Measurements from ENCODE around the gene WTAP. TPM values are rescaled to one million over a fixed set of nuclear protein-coding genes. Genes with fewer than 3 reads are reported as not detected.

WTAP gene
- total and polyA plus RNA-seq, 2 of the 4 experiments (the other 2 are of a cell fraction), result 30.2 to 92.3 TPM

- Histone ChIP-seq H3K4ac (ENCODE audit: low read depth, low read length) (no peak overlapping the region), H3K36me3 (ENCODE audit: control insufficient read depth, insufficient read depth, low read length) (peaks cover 23% of the 10 kb centered on the region), H2BK120ac (ENCODE audit: low read depth, low read length) (no peak overlapping the region), H3K79me1 (ENCODE audit: low read depth in 1 of 2, low read length in 2 of 2) (peaks cover 17 to 32% of the 10 kb centered on the region in 2 experiments), H4K20me1 (ENCODE audit: insufficient read depth, low read length) (peaks cover 11% of the 10 kb centered on the region; the same call in 1 of the 2 replicates), H2AK5ac (ENCODE audit: low read depth, low read length) (no peak overlapping the region), H3K18ac (ENCODE audit: low read depth, low read length) (no peak overlapping the region), H3K27me3 (ENCODE audit: control insufficient read depth, insufficient read depth, low read length) (no peaks in the 10 kb centered on the region), H2AFZ (replicated peaks; ENCODE audit: low read length, poor library complexity) (no peak overlapping the region), H3K27ac (ENCODE audit: insufficient read depth, low read length) (no peak overlapping the region), H2BK20ac (ENCODE audit: low read depth, low read length) (no peak overlapping the region), H3K9me3 (ENCODE audit: control insufficient read depth, insufficient read depth, low read length) (no peaks in the 10 kb centered on the region), H3K9ac (ENCODE audit: low read depth, low read length) (no peak overlapping the region), H2AK9ac (replicated peaks; ENCODE audit: low read depth, low read length, poor library complexity) (no peak overlapping the region), H4K8ac (ENCODE audit: low read depth in 2 of 2, low read length in 2 of 2) (no peak overlapping the region), H2BK15ac (ENCODE audit: low read depth, low read length) (no peak overlapping the region), H2BK5ac (ENCODE audit: low read depth, low read length, poor library complexity, severe bottlenecking) (peak overlapping the region; percentile 53), H3K4me2 (ENCODE audit: low read depth, low read length) (no peak overlapping the region), H4K91ac (ENCODE audit: insufficient read depth, low read depth, low read length) (no peak overlapping the region), H3K4me1 (ENCODE audit: control insufficient read depth, insufficient read depth, low read length) (peaks cover 16% of the 10 kb centered on the region), H3K23ac (ENCODE audit: low read depth, low read length) (no peak overlapping the region), H3K14ac (replicated peaks; ENCODE audit: low read depth, low read length) (no peak overlapping the region), H3K56ac (ENCODE audit: extremely low read depth, insufficient read depth, low read length) (no peak overlapping the region), H3K4me3 (ENCODE audit: insufficient read depth, low read depth, low read length) (no peak overlapping the region), H4K5ac (ENCODE audit: low read depth, low read length) (no peak overlapping the region), H3K9me1 (ENCODE audit: insufficient read depth, low read length) (peaks cover 16% of the 10 kb centered on the region)
- no peak for TF ChIP-seq CHD1 (IDR thresholded peaks at IDR 0.05; ENCODE audit: low read depth, low read length)
- no peak for TF ChIP-seq RCOR1 (IDR thresholded peaks at IDR 0.05; ENCODE audit: insufficient replicate concordance, low read length)
- TF ChIP-seq SMC3 (IDR thresholded peaks at IDR 0.05; ENCODE audit: low read depth, low read length), result no peak
- TF ChIP-seq CTCF (conservative IDR thresholded peaks at IDR 0.05; ENCODE audit: low read depth, low read length), result no peak
- no peak for TF ChIP-seq RFX5 (IDR thresholded peaks at IDR 0.05; ENCODE audit: low read depth, low read length)
- no peak for TF ChIP-seq FOS (IDR thresholded peaks at IDR 0.05; ENCODE audit: low read depth, low read length)
- TF ChIP-seq ELK1 (IDR thresholded peaks at IDR 0.05; ENCODE audit: borderline replicate concordance, low read depth, low read length), result no peak
- no CpG with 5 or more reads among the region's 2 CpGs for WGBS, 2 experiments (ENCODE audit: extremely low coverage in 2 of 2, insufficient read length in 1 of 2)
- no peak for ATAC-seq (ENCODE audit: low read depth)
- in situ Hi-C loops (cut with MboI; ENCODE audit: low sequenced_read_pairs), result loop anchor here (10.0 kb wide), 1 partner anchor 65 kb away; the partner anchor contains the start of gene SOD2
- ChIA-PET POLR2A (ENCODE audit: unreplicated experiment) (no interaction called here), CTCF (interaction anchor here (0.6 kb wide), 1 partner anchor 74 kb away, joined by 3 read pairs; no protein-coding TSS in a partner anchor)
- intact Hi-C loops (cut with micrococcal nuclease), result loop anchor here (2.0 kb wide), 1 partner anchor 67 kb away; the partner anchor contains the start of gene SOD2
- dilution Hi-C loops (cut with HindIII; ENCODE audit: low sequenced_read_pairs, unreplicated experiment), result no loop called here
- BruUV-seq (replicated peaks), result no TSS peak
- no peak for DNase-seq
These were observed 32.3 kb downstream of the WTAP start for GRCh38 chr6:159759645-159760044.
